ENCODE measurements around the gene SAC3D1.

- TF ChIP-seq CTCF (conservative IDR thresholded peaks at IDR 0.05; ENCODE audit: low read depth, low read length) (no peak), EZH2 (IDR thresholded peaks at IDR 0.05; ENCODE audit: low read length, unreplicated experiment) (no peak)
Measured at GRCh38 chr11:65058419-65059054, 17.5 kb downstream of the SAC3D1 start, which contains the start of gene NAALADL1.
